HG02678 (cell line): ENCODE measurements around the gene CACNA1B.
"Not testable (repeated sequence)": the region's sequence is repeated elsewhere in the genome, so short reads cannot be mapped to it uniquely, and the experiment has no call there.

Experiments
- ATAC-seq: cut with Tn5 transposase; IDR thresholded peaks from one replicate; pipeline ENCODE4 v1.9.1; 2021; ENCODE audit warnings: mild to moderate bottlenecking, moderate library complexity; ENCODE audit not compliant: unreplicated experiment

CACNA1B gene

DNA sequence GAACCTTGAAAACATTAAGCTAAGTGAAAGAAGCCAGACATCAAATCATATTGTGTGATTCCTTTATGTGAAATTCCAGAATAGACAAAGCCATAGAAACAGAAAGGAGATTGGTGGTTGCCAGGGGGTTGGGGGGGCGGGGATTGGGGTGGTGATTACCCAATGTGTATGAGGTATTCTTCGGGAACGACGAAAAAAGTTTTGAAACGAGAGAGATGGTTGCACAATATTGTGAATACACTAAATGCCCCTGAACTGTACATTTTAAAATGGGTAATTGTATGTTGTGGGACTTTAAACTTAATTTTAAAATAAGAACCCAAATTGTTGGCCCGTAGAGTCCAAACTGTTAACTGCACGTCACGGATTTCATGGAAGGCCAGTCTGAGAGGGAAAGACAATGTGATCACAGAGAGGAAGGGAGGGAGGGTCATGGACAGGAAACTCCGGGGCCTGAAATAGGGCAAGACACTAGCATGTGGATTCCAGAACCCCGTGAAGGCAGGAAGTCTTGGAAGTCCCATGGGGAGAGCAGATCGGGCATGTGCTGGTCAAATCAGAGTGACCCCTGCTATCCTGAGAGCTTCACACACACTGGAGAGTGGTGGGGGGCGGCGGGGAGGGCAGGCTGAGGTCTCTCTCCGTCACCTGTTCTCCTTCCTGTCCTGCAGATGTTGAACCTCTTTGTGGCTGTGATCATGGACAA, 218.4 kb downstream of the CACNA1B start:
- ATAC-seq = no peak

- no peak for ATAC-seq
Observed at GRCh38 chr9:138096519-138096845, 218.9 kb downstream of the CACNA1B start.

GRCh38 chr9:138097501-138097991, 220.0 kb downstream of the CACNA1B start:
- no peak for ATAC-seq

DNA sequence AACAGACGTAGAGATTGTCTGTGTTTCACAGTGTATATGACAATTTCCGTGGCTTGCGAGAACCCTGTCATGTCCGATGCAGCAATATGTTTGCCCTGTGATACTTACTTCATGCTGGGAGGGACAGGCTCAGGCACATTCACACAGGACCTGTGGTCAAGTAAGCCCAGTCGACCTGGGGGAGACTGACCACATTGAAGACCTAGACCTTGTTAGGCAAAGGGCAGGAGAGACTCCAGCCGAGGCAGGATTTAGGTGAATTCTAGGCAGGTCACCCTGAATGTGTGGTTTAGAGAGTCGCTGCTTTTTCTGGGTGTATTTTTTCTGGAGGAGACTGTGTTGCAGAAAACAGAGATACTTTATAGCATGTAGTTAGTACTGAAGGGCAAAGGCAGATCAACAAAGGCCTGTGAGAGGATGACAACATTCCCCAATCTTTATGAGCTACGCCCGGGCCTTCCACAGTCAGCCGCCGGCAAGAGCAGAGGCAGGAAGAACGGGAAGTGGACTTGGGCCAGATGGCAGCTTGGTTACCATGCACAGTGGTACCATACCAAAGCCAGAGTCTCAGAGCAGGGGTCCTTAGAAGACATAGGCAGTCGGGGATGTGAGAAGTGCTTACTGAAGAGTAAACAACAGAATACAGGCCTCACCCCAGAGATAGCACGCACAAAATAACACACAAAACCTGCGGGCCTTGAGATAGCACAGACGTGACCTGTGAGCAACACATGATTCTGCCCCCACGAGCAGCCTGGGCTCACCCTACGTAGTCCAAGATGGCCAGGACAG, 220.7 kb downstream of the CACNA1B start:
- no peak for ATAC-seq

DNA sequence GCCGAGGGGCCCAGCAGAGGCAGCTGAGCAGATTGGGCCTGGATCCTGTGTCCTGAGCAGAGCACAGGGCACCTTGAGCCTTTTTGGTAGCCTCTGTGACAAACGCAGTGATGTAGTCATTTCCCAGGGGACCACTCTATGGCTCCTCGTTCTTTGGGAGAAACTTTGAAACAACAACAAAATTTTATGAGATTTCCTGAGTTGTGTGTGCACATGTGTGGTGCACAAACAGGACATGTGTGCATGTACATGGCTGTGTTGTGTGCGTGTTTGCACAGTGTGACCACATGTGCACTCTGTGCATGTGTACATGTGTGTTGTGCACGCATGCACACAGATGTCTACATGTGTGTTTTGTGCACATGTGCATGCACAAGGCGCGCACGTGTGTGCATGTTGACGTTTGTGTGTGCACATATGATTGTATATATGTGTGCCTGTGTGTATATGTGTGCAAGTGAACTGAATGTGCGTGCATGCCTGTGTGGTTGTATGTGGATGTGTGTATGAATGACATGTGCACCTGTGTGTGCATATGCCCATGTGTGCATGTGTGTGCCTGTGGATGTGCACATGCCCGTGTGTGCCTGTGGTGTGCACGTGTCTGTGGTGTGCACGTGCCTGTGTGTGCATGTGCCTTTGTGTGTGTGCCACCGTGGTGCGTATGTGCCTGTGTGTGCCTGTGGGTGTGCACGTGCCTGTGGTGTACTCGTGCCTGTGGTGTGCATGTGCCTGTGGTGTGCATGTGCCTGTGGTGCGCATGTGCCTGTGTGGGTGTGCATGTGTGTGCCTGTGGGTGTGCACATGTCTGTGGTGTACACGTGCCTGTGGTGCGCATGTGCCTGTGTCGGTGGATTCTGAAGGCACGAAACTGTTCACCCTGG, 221.6 kb downstream of the CACNA1B start:
- no peak for ATAC-seq

GRCh38 chr9:138099803-138100598, 222.4 kb downstream of the CACNA1B start:
- no peak for ATAC-seq

DNA sequence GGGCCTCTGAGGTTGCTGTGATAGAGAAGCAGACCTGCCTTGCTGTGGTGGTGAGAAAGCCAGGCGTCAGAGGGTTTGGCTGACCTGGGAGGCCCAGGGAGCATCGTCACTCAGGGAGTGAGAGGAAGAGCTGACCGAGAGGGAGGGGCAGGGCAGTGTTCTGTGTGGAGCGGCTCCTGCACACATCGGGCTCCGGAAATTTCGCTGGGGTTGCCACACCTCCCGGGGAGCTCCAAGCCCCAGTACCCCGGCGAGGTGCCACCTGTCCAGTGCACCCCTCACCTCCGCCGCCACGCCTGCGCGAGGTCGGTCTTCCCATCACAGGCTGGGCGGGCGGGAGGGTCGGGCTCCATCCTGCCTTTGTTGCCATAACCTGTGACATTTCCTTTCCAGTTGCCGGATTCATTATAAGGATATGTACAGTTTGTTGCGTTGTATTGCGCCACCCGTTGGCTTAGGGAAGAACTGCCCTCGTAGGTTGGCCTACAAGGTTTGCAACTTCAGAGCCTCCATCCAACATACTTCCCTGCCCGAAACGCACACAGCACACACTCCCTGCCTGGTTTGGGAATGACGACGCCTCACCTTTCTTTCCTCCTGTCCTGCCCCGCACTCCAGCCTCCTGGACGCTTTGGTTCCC, 223.2 kb downstream of the CACNA1B start:
- ATAC-seq = no peak

- no peak for ATAC-seq
Observed at GRCh38 chr9:138101444-138102234, 224.1 kb downstream of the CACNA1B start.

DNA sequence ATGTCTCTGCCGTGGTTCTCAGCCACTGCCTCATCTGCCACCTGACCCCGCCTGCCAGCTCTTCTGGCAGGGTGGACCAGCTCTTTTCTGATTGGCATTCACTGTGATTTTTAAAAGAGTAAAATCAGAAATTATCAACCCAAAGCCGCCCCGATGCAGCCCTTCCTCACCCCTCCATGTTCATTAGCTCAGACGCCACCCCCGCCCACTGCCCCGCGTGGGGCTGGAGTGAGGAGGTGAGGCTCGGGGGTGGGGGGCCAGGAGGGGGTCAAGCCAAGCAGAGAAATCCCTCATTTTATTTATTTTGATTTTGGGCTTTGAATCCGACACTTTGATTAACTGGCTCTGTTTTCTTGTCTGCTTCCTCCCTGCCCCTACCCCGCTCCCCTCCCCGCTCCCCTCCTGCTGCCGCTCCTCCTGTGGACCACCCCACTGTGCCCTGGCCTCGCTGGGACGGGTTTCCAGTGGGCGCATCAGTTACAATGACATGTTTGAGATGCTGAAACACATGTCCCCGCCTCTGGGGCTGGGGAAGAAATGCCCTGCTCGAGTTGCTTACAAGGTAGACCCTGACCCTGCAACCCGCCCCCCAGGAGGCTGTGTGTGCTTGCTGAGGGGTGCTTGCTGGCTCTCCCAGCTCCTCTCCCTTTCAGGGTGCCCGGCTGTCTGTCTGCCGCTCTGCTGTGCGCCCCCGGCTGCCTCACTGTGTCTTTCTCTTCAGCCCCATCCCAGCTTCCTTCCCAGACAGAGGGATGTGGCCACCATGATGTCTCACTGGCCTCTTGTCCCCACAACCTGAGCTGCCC, 224.9 kb downstream of the CACNA1B start:
- ATAC-seq = no peak

DNA sequence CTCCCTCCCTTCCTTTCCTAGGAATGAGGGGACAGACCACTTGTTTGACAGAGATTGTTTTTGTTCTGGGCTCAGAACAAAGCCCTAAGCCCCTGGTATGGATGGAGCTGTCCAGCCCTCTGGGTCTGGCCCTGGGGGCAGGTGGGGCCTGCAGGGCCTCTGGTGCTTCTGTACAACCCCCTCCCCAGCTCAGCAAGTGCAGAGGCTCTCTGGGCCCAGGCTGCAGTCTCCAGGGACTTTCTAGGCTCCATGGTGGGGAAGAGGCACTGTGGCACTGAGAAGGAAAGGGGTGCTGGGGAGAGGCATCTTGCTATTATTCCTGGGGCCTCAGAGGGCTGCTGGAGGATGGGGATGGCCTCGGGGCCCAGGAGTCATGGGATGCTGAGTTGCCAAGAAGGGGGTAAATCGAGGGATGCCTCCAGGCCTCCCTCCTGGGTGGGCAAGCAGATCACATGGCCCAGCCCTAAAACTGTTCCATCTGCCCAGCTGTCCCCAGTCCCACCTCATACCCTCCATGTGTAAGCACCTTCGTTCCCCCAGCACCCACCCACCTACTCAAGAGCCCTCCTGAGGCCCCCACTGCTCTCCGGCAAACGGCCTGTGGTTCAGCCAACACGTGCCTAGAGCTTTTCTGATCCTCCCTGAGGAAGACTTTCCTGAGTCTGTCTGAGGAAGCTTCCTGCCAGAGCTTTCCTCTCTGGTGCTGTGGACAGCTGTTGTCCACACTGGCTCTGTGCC, 225.7 kb downstream of the CACNA1B start:
- no peak for ATAC-seq

DNA sequence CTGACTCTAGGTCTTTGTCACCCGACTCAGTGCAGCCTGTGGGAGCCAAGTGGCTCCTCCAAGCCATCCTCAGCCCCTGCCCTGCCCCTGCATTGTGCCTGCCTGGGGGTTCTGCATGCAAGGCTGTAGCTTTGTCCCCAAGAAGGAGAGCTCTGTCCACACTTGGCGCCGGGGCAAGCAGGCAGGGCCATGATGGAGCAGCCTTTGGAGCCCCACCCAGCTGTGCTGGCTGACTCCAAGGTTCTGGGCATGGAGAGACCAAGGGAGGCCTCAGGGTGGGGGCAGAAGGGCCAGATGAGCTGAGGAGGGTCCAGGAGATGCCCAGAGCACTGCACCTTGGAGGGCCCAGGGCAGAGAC, 226.2 kb downstream of the CACNA1B start:
- no peak for ATAC-seq

DNA sequence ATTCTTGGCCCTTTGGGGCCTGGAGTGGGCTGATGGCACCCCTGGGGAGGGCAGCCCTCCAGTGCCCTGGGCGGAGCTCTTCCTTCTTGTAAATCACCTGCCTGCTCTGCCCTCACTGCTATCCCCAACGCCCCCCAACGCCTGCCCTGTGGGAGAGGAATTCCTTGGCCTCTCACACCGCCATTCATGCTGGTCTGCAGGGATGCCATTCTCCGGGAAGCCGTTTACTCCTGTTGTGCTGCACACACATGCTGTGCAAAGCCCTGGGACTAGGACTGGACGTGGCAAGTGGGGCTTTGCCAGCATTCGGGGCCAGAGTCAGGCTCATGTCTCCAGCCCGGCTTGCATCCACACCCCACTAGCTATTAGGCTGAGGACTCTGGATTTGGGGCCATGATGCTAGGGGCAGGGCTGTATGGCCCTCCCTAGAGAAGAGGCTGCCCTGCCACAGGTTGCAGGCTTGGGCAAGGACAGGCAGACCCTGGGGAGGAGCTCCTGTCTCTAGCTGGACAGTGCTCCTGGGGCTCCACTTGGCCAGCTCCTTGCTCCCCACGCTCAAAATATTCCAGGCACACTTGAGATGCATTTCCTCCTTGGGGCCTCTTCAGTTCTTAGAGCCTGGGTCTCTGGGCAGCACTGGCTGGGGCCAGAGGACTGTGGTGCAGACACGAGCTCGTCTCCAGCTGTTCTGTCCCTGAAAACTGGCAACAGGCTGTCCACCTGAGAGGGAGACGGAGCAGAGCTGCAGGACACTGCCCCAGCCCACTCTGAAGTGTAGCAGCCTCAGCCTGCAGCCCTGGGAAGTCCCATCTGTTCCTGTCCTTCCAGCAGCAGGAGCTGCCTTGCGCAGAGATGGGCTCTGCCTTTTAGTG, 226.9 kb downstream of the CACNA1B start:
- no peak for ATAC-seq

DNA sequence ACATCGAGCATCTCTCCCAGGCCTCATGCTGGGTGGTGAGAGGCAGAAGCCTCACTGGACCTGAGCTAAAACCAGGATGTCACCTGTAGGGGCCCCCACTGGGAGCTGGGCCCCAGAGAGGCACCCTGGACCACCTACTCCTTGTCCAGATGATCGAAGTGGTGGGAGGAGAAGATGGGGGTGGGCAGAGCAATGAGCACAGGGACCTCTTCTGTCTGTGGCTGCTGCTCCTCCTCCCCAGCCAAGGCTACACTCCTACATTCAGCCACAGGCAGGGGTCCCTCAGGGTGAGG, 227.5 kb downstream of the CACNA1B start:
- no peak for ATAC-seq

- ATAC-seq = no peak
Observed at GRCh38 chr9:138105561-138106505, 228.3 kb downstream of the CACNA1B start.

DNA sequence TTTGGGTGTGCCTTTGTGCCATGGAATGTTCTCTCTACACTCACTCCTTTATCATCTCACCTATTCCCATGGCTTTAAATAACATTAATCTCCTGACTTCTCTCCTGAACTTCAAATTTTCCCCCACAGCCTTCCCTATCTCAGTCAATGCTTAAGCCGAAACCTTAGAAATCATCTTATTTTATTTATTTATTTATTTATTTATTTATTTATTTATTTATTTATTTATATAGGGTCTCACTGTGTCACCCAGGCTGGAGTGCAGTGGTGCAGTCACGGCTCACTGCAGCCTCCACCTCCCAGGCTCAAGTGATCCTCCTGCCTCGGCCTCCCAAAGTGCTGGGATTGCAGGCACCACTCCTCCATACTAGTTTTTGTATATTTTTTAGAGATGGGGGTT, 229.5 kb downstream of the CACNA1B start:
- not testable (repeated sequence) for ATAC-seq

GRCh38 chr9:138111607-138112006, 234.0 kb downstream of the CACNA1B start:
- no peak for ATAC-seq
